KBM-7 (cell line): Measurements from ENCODE around the gene PLA2G2F.

Source experiments
- DNase-seq: peaks from one replicate; pipeline ENCODE4 v3.0.0-alpha.2; 2015
- in situ Hi-C: fragments of 300-500 bp; cut with MboI; formaldehyde crosslinking; loops from 2 replicates; pipeline ENCODE4 v1.14.3; 2020; ENCODE audit warnings: low sequenced_read_pairs, low pct_unique_long_range_greater_than_20kb, mixed read lengths

PLA2G2F gene

GRCh38 chr1:20184997-20185833 is 46.1 kb downstream of the PLA2G2F start:
- DNase-seq: peak; percentile 51
- in situ Hi-C loops: no loop called here

GRCh38 chr1:20185834-20186782 is 47.0 kb downstream of the PLA2G2F start, which contains the start of the genes PLA2G2C and UBXN10:
Gene PLA2G2C, minus strand, starts transcription at chr1:20186518. Its CDS starts 9,155 bp downstream, at chr1:20177363.
Gene UBXN10, plus strand, starts transcription at chr1:20186096. Its CDS starts 4,466 bp downstream, at chr1:20190562.
- in situ Hi-C loops: no loop called here
- no peak for DNase-seq

DNA sequence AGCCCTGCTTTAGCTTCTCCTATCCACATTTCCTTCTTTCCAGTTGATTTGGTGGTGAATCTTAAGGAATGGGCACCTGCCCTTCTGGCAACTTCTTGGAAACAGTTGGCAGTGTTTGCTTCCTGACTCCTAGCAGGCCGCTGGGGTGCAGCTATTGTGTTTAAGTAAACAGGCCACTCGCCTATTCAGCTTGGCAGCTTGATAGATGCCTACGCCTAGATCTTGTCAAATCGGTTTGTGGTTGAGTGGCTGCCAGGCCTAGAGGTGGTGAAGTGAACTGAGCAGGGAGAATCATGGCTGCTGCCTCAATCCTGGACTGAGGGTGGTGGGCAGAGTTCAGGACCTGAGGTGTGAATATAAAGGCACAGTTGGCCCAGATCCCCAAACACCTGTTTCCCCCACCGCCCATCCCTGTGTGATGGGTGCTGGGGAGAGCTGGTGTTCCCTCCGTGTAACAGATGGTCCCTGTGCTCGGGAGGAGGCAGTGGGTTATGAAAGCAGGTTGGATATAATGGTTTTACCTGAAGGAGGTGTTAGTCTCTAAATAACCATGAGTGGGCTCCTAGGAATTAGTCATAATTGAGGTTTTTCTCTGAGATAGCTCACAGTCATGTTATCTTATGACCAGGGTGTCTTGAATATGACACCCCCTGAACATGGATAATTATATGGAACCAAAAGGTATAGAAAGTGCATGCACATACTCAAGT is 48.1 kb downstream of the PLA2G2F start:
- DNase-seq: no peak
- in situ Hi-C loops: no loop called here

DNA sequence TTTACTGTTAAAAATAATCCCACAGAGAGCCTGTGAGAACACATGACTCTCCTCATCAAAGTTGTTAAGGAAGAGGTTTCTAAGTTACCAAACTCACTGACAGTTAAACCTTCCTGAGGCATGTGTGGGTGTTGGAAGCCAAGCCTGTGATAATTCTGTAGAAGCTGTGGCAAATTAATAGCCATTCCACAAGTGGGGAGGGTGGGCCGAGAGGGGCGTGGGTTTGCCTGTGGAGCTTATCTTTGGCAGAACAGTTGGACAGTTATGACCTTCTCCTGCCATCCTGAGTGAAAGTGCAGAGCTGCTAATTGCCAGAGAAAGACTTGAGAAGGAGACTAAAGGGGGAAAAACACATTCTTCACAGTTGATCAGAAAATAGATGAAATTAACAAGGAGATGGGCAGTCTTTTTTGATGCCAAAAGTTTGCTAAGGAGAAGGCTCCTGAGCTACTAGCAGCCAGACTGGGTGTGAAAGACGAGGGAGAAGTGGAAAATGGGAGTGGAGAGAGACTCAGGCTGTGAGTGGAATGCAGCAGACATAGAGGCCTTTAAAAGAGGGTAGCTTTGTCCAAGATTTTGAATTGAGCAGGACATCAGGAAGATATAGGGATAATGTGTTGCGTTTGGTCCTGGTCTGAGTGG is 48.8 kb downstream of the PLA2G2F start:
- in situ Hi-C loops: no loop called here
- no peak for DNase-seq

- DNase-seq: no peak
- in situ Hi-C loops: no loop called here
Measured at GRCh38 chr1:20188455-20188817, 49.3 kb downstream of the PLA2G2F start.

- in situ Hi-C loops: no loop called here
Measured at GRCh38 chr1:20189664-20190063, 50.5 kb downstream of the PLA2G2F start.

GRCh38 chr1:20190256-20191160 is 51.4 kb downstream of the PLA2G2F start:
- no peak for DNase-seq
- in situ Hi-C loops: no loop called here

More at GRCh38 chr1:20189664-20190063, 50.5 kb downstream of the PLA2G2F start:
- DNase-seq: no peak

- DNase-seq: no peak
- in situ Hi-C loops: no loop called here
Measured at GRCh38 chr1:20191266-20191825, 52.2 kb downstream of the PLA2G2F start.

DNA sequence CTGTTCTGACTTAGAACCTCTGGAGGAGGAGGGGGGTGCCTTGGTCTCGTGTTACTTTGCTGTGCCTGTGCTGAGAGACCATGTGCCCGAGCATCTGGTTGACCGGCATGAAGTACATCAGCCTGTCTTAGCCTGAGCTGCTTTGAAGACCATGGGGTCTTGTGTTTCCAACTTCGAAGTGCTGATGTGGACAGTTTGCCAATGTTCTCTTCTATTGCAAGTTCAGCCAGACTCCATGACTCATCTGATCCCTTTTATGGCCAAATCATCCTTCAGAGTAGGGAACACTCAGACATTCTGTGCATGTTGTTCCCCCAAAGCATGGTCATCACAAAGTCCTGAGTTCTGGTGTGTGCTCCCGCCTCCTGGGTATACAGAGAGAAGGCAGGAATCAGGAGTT is 53.2 kb downstream of the PLA2G2F start:
- in situ Hi-C loops: no loop called here
- no peak for DNase-seq

- no peak for DNase-seq
- in situ Hi-C loops: no loop called here
Measured at GRCh38 chr1:20192871-20193411, 53.8 kb downstream of the PLA2G2F start.

- no peak for DNase-seq
- in situ Hi-C loops: no loop called here
Measured at GRCh38 chr1:20194224-20194623, 55.1 kb downstream of the PLA2G2F start.

DNA sequence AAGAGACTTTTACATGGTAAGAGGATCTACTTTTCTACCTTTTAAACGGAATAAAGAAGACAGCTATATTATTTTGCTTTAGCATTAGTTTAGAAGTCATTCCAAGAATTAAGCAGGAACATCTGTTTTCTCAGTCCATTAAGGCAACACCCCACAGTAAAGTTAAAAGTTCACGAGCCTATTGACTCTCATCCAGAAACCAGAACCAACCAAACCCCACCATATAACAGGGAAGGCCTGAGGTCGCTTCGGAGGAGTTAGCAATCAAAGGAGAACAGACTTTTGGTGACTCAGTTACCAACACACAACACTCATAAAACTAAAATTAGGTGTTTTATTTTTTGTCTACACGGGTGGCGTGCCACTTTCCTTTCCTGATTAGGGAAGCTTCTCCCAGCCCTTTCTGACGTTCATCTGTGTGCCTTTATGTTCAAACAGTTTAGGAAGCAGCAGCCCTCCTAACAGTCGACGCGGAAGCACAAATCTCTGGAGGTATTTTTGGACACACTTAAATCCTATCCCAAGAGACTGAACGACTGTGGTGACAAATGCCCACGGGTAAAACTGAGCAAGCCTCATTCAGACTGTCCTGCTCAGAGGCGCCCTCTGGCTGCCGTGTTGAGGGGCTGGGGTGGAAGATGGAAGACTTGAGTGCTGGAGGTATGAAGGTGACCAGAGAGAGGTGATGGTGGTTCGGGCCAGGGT is 55.8 kb downstream of the PLA2G2F start:
- DNase-seq: peak; percentile 62
- in situ Hi-C loops: no loop called here

GRCh38 chr1:20195462-20195780 is 56.3 kb downstream of the PLA2G2F start:
- in situ Hi-C loops: no loop called here

DNA sequence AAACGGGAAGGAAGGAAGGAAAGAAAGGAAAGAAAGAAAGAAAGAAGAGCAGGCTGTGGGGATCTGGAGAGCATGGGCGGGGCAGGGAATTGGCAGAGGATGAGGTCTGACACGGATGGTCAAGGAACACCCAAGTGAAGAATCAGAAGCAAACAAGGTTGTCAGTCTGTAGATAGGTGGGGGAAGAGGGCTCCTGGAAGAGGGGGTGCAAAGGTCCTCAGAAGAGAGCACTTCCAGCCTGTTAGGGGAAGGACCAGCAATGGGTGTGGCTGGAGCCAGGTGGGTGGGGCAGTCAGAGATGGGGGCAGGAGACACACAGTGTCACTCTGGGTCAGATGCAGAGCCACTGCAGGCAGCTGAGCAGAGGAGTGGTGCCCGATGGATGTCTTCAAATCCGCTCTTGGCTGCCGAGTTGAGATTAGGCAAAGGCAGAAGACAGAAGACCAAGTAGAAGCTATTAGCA is 58.2 kb downstream of the PLA2G2F start:
- DNase-seq: no peak
- in situ Hi-C loops: no loop called here

More at GRCh38 chr1:20195462-20195780, 56.3 kb downstream of the PLA2G2F start:
- DNase-seq: no peak

GRCh38 chr1:20198296-20198695 is 59.2 kb downstream of the PLA2G2F start:
- in situ Hi-C loops: no loop called here
- DNase-seq: no peak

- in situ Hi-C loops: no loop called here
- no peak for DNase-seq
Measured at GRCh38 chr1:20198918-20199317, 59.8 kb downstream of the PLA2G2F start.

- in situ Hi-C loops: no loop called here
- no peak for DNase-seq
Measured at GRCh38 chr1:20199403-20199802, 60.3 kb downstream of the PLA2G2F start.
